T-helper 9 cell (primary cell): ENCODE measurements around the gene SLC17A8.
"Not testable (repeated sequence)": the region's sequence is repeated elsewhere in the genome, so short reads cannot be mapped to it uniquely, and the experiment has no call there.

Experiments used
- DNase-seq: peaks from one replicate; pipeline ENCODE4 v3.0.0-alpha.2; 2020
- total RNA-seq, 2 donors: gene quantifications; one replicate each; lab custom pipeline; 2026; lab: John Stamatoyannopoulos, UW

Gene SLC17A8
- 0 reads per million in 2 donors for total RNA-seq

- no peak for DNase-seq
Measured at GRCh38 chr12:100356644-100357223, at the start of gene SLC17A8. TSS of gene SLC17A8 (plus strand) at chr12:100357074. CDS start at chr12:100357392, 318 bp downstream.

- not testable (repeated sequence) for DNase-seq
Measured at GRCh38 chr12:100308138-100308537, 48.7 kb upstream of the SLC17A8 start.

- no peak for DNase-seq
Measured at GRCh38 chr12:100311317-100311716, 45.6 kb upstream of the SLC17A8 start.

- DNase-seq, result no peak
Measured at GRCh38 chr12:100317371-100317770, 39.5 kb upstream of the SLC17A8 start.

GRCh38 chr12:100324498-100324897, 32.4 kb upstream of the SLC17A8 start:
- no peak for DNase-seq

GRCh38 chr12:100326208-100326607, 30.7 kb upstream of the SLC17A8 start:
- DNase-seq, result no peak

GRCh38 chr12:100329800-100330199, 27.1 kb upstream of the SLC17A8 start:
- no peak for DNase-seq

GRCh38 chr12:100331871-100332270, 25.0 kb upstream of the SLC17A8 start:
- no peak for DNase-seq

- no peak for DNase-seq
Measured at GRCh38 chr12:100332852-100333251, 24.0 kb upstream of the SLC17A8 start.

GRCh38 chr12:100337299-100337698, 19.6 kb upstream of the SLC17A8 start:
- no peak for DNase-seq

GRCh38 chr12:100337727-100338126, 19.1 kb upstream of the SLC17A8 start:
- no peak for DNase-seq

GRCh38 chr12:100339071-100339470, 17.8 kb upstream of the SLC17A8 start:
- DNase-seq, result no peak

GRCh38 chr12:100342897-100343296, 14.0 kb upstream of the SLC17A8 start:
- DNase-seq, result not testable (repeated sequence)

- DNase-seq, result not testable (repeated sequence)
Measured at GRCh38 chr12:100344351-100344750, 12.5 kb upstream of the SLC17A8 start.

GRCh38 chr12:100345020-100345767, 11.7 kb upstream of the SLC17A8 start:
- no peak for DNase-seq

- no peak for DNase-seq
Measured at GRCh38 chr12:100346660-100347059, 10.2 kb upstream of the SLC17A8 start.

GRCh38 chr12:100348657-100349454, 8.0 kb upstream of the SLC17A8 start:
- no peak for DNase-seq

- no peak for DNase-seq
Measured at GRCh38 chr12:100359248-100359647, 2.4 kb downstream of the SLC17A8 start.

GRCh38 chr12:100359822-100360221, 2.9 kb downstream of the SLC17A8 start:
- no peak for DNase-seq

- no peak for DNase-seq
Measured at GRCh38 chr12:100360450-100360849, 3.6 kb downstream of the SLC17A8 start.

- no peak for DNase-seq
Measured at GRCh38 chr12:100364324-100364723, 7.5 kb downstream of the SLC17A8 start.

GRCh38 chr12:100365411-100365810, 8.5 kb downstream of the SLC17A8 start:
- no peak for DNase-seq

GRCh38 chr12:100368066-100368465, 11.2 kb downstream of the SLC17A8 start:
- no peak for DNase-seq

GRCh38 chr12:100371146-100371545, 14.3 kb downstream of the SLC17A8 start:
- DNase-seq, result no peak
